Sigmoid colon (tissue), 7 donors: ENCODE data around the gene CAPRIN1. TPM values are rescaled to one million over a fixed set of nuclear protein-coding genes. Genes with fewer than 3 reads are reported as not detected.

Source experiments
- DNase-seq: peaks from one replicate; pipeline ENCODE4 v3.0.0-alpha.2; 2019
- H3K27ac ChIP-seq, 4 donors: fragments of 200-600 bp; sonication (generic); one replicate each; pipeline ENCODE4 v1.5.1; 2016 to 2019; ENCODE audit warnings: mild to moderate bottlenecking in 1 of 4
- H3K27me3 ChIP-seq, 3 donors: fragments of 200-600 bp; sonication (generic); one replicate each; pipeline ENCODE4 v1.5.1; 2019; ENCODE audit warnings: mild to moderate bottlenecking in 1 of 3
- H3K36me3 ChIP-seq, 4 donors: fragments of 200-600 bp; sonication (generic); one replicate each; pipeline ENCODE4 v1.5.1; 2016 to 2019
- H3K4me1 ChIP-seq, 4 donors: fragments of 200-600 bp; sonication (generic); one replicate each; pipeline ENCODE4 v1.5.1; 2017 to 2019
- H3K4me3 ChIP-seq, 4 donors: fragments of 200-600 bp; sonication (generic); one replicate each; pipeline ENCODE4 v1.5.1; 2017 to 2019; ENCODE audit warnings: mild to moderate bottlenecking in 2 of 4, moderate library complexity in 1 of 4
- H3K9me3 ChIP-seq, 4 donors: fragments of 200-600 bp in 3 of 4; sonication (generic) in 3 of 4; one replicate each; pipeline versions ENCODE4 v1.5.1 to v1.6.1; 2013 to 2019
- EP300 ChIP-seq, 4 donors: sonication (generic); formaldehyde crosslinking; IDR thresholded peaks; one replicate each; pipeline ENCODE4 v1.6.1; 2017; ENCODE audit warnings: antibody characterized with exemption in 4 of 4
- POLR2A ChIP-seq, 2 donors: fragments of 450-650 bp; IDR thresholded peaks; one replicate each; pipeline ENCODE4 v1.6.1; 2016; ENCODE audit warnings: antibody characterized with exemption in 2 of 2, mild to moderate bottlenecking in 2 of 2, moderate library complexity in 2 of 2
- POLR2AphosphoS5 ChIP-seq, 4 donors: sonication (generic); formaldehyde crosslinking; IDR thresholded peaks; one replicate each; pipeline ENCODE4 v1.6.1; 2017; ENCODE audit warnings: antibody characterized with exemption in 4 of 4
- WGBS, 2 donors: extraction: QIAGEN DNeasy Blood & Tissue Kit; methylation state at CpG; one replicate each; pipeline ENCODE4 v1.1.7; 2013; 5-methylcytosine and 5-hydroxymethylcytosine counted together
- intact Hi-C: fragments of 100-400 bp; cut with DNase I; formaldehyde crosslinking; loops from one replicate; pipeline ENCODE4 v1.15.1; 2023
- polyA plus RNA-seq, 3 donors: library from polyadenylated mRNA; stranded (reverse); fragments of 200-250 nt; gene quantifications; one replicate each; pipeline ENCODE4 v1.2.3, GENCODE V29; 2013
- total RNA-seq, 4 donors: library from RNA; depleted of rRNA; stranded (reverse); fragments of >200 nt; gene quantifications; one replicate each; pipeline ENCODE4 v1.1.0, GENCODE V29; 2016
- TF ChIP-seq, protein P1 (sequence below), 4 experiments: fragments of 450-650 bp in 3 of 4; fragments of 200-600 bp in 1 of 4; IDR thresholded peaks; one replicate each; pipeline ENCODE4 v1.5.1; 2016 to 2019; ENCODE audit warnings: antibody characterized with exemption in 4 of 4, mild to moderate bottlenecking in 3 of 4, moderate library complexity in 2 of 4
- donor health status: healthy with polysubstance abuse.
- donor health status: Bipolar disorder and iron deficiency.
- donor health status: healthy.

Gene CAPRIN1
- total and polyA plus RNA-seq, 7 donors = 63.1 to 118 (median 107) TPM

DNA sequence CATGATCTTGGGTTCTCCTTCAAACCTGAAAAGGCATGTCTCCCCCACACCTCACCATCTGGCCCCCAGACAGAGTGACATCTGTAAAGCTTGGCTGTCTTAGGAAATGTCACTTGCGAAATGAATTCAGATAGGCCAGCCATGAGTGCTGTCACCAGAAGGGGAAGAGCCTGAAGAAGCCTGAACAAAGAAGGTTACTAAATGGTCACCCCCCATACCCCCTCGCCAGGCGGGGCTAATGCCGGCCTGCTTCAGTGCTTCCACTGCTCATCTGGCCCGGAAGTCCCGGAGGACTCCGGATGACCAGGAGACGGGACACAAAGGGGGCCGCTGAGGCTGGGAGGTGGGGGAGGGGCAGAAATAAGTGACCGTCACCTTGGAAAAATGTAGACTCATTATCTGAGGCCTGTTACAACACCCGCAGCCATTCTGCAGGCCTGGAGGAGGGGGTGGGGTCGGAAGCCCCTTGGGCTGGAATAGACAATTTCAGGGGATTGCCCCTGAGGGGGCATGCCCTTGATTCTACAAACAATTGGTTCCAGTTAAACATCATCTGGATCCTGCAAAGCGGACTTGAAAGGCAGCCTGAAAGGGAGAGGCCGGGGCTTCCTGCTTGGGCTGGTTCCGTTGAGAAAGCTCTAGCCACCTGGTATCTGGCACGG lies 97.1 kb downstream of the CAPRIN1 start:
- TF ChIP-seq POLR2AphosphoS5 (IDR thresholded peaks at IDR 0.05) (no peak), EP300 (IDR thresholded peaks at IDR 0.05) (no peak), POLR2A (IDR thresholded peaks at IDR 0.05) (no peak)
- TF ChIP-seq, protein P1, sequence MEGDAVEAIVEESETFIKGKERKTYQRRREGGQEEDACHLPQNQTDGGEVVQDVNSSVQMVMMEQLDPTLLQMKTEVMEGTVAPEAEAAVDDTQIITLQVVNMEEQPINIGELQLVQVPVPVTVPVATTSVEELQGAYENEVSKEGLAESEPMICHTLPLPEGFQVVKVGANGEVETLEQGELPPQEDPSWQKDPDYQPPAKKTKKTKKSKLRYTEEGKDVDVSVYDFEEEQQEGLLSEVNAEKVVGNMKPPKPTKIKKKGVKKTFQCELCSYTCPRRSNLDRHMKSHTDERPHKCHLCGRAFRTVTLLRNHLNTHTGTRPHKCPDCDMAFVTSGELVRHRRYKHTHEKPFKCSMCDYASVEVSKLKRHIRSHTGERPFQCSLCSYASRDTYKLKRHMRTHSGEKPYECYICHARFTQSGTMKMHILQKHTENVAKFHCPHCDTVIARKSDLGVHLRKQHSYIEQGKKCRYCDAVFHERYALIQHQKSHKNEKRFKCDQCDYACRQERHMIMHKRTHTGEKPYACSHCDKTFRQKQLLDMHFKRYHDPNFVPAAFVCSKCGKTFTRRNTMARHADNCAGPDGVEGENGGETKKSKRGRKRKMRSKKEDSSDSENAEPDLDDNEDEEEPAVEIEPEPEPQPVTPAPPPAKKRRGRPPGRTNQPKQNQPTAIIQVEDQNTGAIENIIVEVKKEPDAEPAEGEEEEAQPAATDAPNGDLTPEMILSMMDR (IDR thresholded peaks at IDR 0.05) = no peak
- no peak overlapping the region for H3K4me3 ChIP-seq
- no peaks in the 10 kb centered on the region for H3K4me1 ChIP-seq
- H3K27ac ChIP-seq = no peak overlapping the region
- H3K9me3 ChIP-seq = no peaks in the 10 kb centered on the region
- WGBS, 2 donors = 87 to 92% methylated on average over 16 of the region's 16 CpGs
- intact Hi-C loops = no loop called here
- H3K27me3 ChIP-seq = no peaks in the 10 kb centered on the region
- DNase-seq = peak; percentile 49
- peaks cover 16 to 90% (median 38%) of the 10 kb centered on the region in 4 donors for H3K36me3 ChIP-seq

DNA sequence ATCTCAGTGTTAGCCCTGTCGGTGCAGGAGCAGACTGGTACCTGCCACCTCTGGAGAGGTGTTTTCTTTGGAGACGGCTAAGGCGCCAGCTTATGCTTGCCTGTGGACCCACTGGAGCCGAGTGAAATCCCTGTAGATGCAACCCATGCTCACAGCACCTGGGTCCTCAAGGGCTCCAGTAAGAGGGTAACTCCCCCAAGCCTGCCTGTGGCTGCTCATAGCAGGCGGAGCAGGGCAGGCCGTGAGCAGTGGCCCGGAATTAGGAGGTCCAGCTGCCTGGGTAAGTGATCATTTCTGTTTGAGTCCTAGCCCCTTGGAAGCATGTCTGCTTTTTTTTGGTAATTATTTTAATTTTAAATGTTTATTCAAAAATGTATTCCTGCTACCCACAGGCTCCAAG lies 97.7 kb downstream of the CAPRIN1 start:
- 94 to 95% methylated on average over 7 of the region's 7 CpGs for WGBS, 2 donors
- Histone ChIP-seq H3K4me3 (no peak overlapping the region), H3K27me3 (no peaks in the 10 kb centered on the region), H3K9me3 (no peaks in the 10 kb centered on the region), H3K27ac (no peak overlapping the region), H3K36me3 (peaks cover 12 to 83% (median 34%) of the 10 kb centered on the region in 4 donors), H3K4me1 (peaks cover 0 to 3% (median 1%) of the 10 kb centered on the region in 4 donors)
- intact Hi-C loops = no loop called here
- DNase-seq = peak; percentile 40
- TF ChIP-seq, protein P1 (IDR thresholded peaks at IDR 0.05) = no peak
- TF ChIP-seq POLR2A (IDR thresholded peaks at IDR 0.05) (no peak), EP300 (IDR thresholded peaks at IDR 0.05) (no peak), POLR2AphosphoS5 (IDR thresholded peaks at IDR 0.05) (no peak)

DNA sequence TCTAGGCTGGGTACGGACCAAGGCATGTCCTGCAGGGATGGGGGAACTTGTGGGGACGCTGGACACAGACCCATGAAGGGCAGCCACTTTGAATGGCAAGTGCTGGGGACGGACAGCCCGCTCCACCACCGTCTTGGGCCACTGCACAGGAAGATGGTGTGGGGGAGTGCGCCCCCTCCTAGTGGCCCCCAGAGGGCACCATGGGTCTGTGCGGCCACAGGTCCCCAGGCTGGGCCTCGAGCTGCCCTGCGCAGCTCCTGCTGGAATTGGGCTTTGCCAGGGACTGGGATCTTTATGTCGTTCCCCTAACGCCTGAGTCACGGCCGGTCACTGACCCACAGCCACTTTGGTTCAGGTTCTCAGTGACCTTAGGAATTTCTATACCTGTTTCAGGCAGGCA lies 98.3 kb downstream of the CAPRIN1 start:
- Histone ChIP-seq H3K27me3 (no peaks in the 10 kb centered on the region), H3K4me1 (peaks cover 0 to 8% (median 6%) of the 10 kb centered on the region in 4 donors), H3K36me3 (peaks cover 12 to 78% (median 29%) of the 10 kb centered on the region in 4 donors), H3K27ac (no peak overlapping the region), H3K9me3 (no peaks in the 10 kb centered on the region), H3K4me3 (no peak overlapping the region)
- intact Hi-C loops = no loop called here
- no peak for TF ChIP-seq EP300 (IDR thresholded peaks at IDR 0.05)
- TF ChIP-seq, protein P1 (IDR thresholded peaks at IDR 0.05) = peak in 1 of 4 experiments; percentile 28
- WGBS, 2 donors = 89 to 90% methylated on average over 13 of the region's 13 CpGs
- DNase-seq = no peak

DNA sequence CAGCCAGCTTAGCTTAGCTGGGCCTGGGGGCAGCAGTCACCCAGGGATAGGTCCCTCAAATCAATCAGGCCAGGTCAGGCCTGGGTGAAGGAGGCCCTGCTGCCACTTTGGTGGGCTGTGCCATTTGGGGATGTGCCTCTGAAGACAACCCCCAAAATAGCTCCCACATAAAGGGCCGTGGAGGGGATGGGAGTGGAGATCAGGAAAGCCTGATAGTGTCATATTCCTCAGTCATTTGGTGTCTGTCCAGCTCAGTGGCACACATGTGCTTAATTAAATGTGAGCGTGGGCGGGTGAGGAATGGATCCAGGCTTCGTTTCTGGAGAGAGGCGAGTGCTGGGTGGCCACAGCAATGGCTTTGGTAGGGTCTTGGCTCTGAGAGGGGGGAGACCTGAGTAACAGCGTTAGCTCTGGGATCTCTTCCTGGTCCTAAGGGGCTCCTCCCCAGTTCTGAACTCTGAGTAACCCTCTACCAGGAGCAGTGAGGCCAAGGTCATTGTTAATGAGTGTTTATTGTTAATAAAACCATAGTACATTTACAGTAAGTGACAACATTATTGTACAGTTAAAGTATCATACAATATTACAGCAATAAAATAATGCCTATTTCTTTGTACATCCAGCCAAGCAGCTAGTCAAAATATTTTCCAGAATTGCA lies 99.1 kb downstream of the CAPRIN1 start:
- H3K4me3 ChIP-seq = no peak overlapping the region
- H3K27me3 ChIP-seq = no peaks in the 10 kb centered on the region
- peaks cover 0 to 17% (median 15%) of the 10 kb centered on the region in 4 donors for H3K4me1 ChIP-seq
- TF ChIP-seq POLR2AphosphoS5 (IDR thresholded peaks at IDR 0.05) (no peak), POLR2A (IDR thresholded peaks at IDR 0.05) (no peak), EP300 (IDR thresholded peaks at IDR 0.05) (no peak)
- TF ChIP-seq, protein P1 (IDR thresholded peaks at IDR 0.05) = no peak
- no peaks in the 10 kb centered on the region for H3K9me3 ChIP-seq
- 71 to 77% methylated on average over 6 of the region's 6 CpGs for WGBS, 2 donors
- peaks cover 6 to 70% (median 24%) of the 10 kb centered on the region in 4 donors for H3K36me3 ChIP-seq
- H3K27ac ChIP-seq = no peak overlapping the region
- peak; percentile 46 for DNase-seq
- intact Hi-C loops = no loop called here

Other genes starting within 250 kb of the CAPRIN1 start
- gene LMO2, start 159.7 kb upstream of the CAPRIN1 start, total RNA-seq = 10 to 100 TPM in 3 of 4 donors, 1 to 10 TPM in 1; 8.6 to 13.6 (median 12.0) TPM
- gene LMO2, start 159.7 kb upstream of the CAPRIN1 start, polyA plus RNA-seq = 10 to 100 TPM in 2 of 3 donors, 1 to 10 TPM in 1; 4.9 to 19.8 (median 12.3) TPM
- gene NAT10, start 53.9 kb downstream of the CAPRIN1 start, total RNA-seq = 10 to 100 TPM; 13.2 to 28.0 (median 19.4) TPM
- 10 to 100 TPM in 1 of 3 donors, 1 to 10 TPM in 2; 5.3 to 35.4 (median 7.2) TPM for gene NAT10, start 53.9 kb downstream of the CAPRIN1 start, polyA plus RNA-seq